HCT116 (cell line): ENCODE measurements around the gene DIP2B.

Experiments
- CBX3 ChIP-seq: IDR thresholded peaks from 2 replicates; pipeline ENCODE4 v1.6.1; 2012; ENCODE audit warnings: low read depth
- CEBPB ChIP-seq: IDR thresholded peaks from 2 replicates; pipeline ENCODE4 v1.6.1; 2012; ENCODE audit warnings: low read depth
- CTCF ChIP-seq, 3 experiments: fragments of 200-600 bp in 1 of 3; sonication (generic) in 1 of 3; IDR thresholded peaks in 2 of 3; conservative IDR thresholded peaks in 1 of 3; 2 replicates each; pipeline ENCODE4 v1.5.1; 2012 to 2017; ENCODE audit warnings: low read depth in 2 of 3, low read length in 2 of 3, antibody characterized with exemption in 1 of 3, borderline replicate concordance in 1 of 3, control low read depth in 1 of 3, mild to moderate bottlenecking in 1 of 3, mixed read lengths in 1 of 3, mixed run types in 1 of 3, moderate library complexity in 1 of 3; ENCODE audit not compliant: insufficient read depth in 1 of 3
- EZH2 ChIP-seq: fragments of 200-600 bp; sonication (generic); IDR thresholded peaks from 2 replicates; pipeline ENCODE4 v1.6.1; 2017; ENCODE audit warnings: antibody characterized with exemption, mixed run types
- EZH2phosphoT487 ChIP-seq: fragments of 200-600 bp; IDR thresholded peaks from 2 replicates; pipeline ENCODE4 v1.6.1; 2018; ENCODE audit warnings: antibody characterized with exemption, borderline replicate concordance
- MAX ChIP-seq: IDR thresholded peaks from 2 replicates; pipeline ENCODE4 v1.6.1; 2012
- POLR2A ChIP-seq: IDR thresholded peaks from 2 replicates; pipeline ENCODE4 v1.7.0; 2011; ENCODE audit warnings: borderline replicate concordance; ENCODE audit not compliant: insufficient read depth, insufficient read length; ENCODE audit errors: extremely low read depth
- POLR2AphosphoS5 ChIP-seq: IDR thresholded peaks from 2 replicates; pipeline ENCODE4 v1.6.1; 2011; ENCODE audit warnings: mild to moderate bottlenecking, low read depth, low read length, moderate library complexity
- SIN3A ChIP-seq: IDR thresholded peaks from 2 replicates; pipeline ENCODE4 v1.6.1; 2012; ENCODE audit warnings: low read depth
- YY1 ChIP-seq: IDR thresholded peaks from 2 replicates; pipeline ENCODE4 v1.6.1; 2011; ENCODE audit warnings: low read length, low read depth, moderate library complexity, mild to moderate bottlenecking; ENCODE audit not compliant: insufficient replicate concordance; ENCODE audit errors: extremely low read depth
- ZNF274 ChIP-seq: fragments of 200-500 bp; sonication (Bioruptor generic); IDR thresholded peaks from 2 replicates; pipeline ENCODE4 v1.6.1; 2014; ENCODE audit warnings: mild to moderate bottlenecking, low read depth, low read length, inconsistent platforms
- TF ChIP-seq, protein P1 (sequence below): IDR thresholded peaks from 2 replicates; pipeline ENCODE4 v1.6.1; 2011; ENCODE audit warnings: mild to moderate bottlenecking, low read length, moderate library complexity; ENCODE audit not compliant: insufficient replicate concordance; ENCODE audit errors: extremely low read depth
- TF ChIP-seq, protein P2 (sequence below): IDR thresholded peaks from 2 replicates; pipeline ENCODE4 v1.6.1; 2012; ENCODE audit warnings: low read depth

GRCh38 chr12:50665609-50666008 is 160.8 kb downstream of the DIP2B start:
- TF ChIP-seq CTCF (IDR thresholded peaks at IDR 0.05 in 2 of 3, conservative IDR thresholded peaks at IDR 0.05 in 1 of 3; ENCODE audit: borderline replicate concordance in 1 of 3, insufficient read depth in 1 of 3, low read depth in 2 of 3, low read length in 2 of 3) (no peak), POLR2A (no peak), POLR2AphosphoS5 (no peak), MAX (no peak), CBX3 (no peak), YY1 (no peak), CEBPB (no peak), EZH2phosphoT487 (no peak), EZH2 (no peak), SIN3A (no peak), ZNF274 (no peak)
- TF ChIP-seq, protein P1, sequence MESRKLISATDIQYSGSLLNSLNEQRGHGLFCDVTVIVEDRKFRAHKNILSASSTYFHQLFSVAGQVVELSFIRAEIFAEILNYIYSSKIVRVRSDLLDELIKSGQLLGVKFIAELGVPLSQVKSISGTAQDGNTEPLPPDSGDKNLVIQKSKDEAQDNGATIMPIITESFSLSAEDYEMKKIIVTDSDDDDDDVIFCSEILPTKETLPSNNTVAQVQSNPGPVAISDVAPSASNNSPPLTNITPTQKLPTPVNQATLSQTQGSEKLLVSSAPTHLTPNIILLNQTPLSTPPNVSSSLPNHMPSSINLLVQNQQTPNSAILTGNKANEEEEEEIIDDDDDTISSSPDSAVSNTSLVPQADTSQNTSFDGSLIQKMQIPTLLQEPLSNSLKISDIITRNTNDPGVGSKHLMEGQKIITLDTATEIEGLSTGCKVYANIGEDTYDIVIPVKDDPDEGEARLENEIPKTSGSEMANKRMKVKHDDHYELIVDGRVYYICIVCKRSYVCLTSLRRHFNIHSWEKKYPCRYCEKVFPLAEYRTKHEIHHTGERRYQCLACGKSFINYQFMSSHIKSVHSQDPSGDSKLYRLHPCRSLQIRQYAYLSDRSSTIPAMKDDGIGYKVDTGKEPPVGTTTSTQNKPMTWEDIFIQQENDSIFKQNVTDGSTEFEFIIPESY = no peak
- TF ChIP-seq, protein P2, sequence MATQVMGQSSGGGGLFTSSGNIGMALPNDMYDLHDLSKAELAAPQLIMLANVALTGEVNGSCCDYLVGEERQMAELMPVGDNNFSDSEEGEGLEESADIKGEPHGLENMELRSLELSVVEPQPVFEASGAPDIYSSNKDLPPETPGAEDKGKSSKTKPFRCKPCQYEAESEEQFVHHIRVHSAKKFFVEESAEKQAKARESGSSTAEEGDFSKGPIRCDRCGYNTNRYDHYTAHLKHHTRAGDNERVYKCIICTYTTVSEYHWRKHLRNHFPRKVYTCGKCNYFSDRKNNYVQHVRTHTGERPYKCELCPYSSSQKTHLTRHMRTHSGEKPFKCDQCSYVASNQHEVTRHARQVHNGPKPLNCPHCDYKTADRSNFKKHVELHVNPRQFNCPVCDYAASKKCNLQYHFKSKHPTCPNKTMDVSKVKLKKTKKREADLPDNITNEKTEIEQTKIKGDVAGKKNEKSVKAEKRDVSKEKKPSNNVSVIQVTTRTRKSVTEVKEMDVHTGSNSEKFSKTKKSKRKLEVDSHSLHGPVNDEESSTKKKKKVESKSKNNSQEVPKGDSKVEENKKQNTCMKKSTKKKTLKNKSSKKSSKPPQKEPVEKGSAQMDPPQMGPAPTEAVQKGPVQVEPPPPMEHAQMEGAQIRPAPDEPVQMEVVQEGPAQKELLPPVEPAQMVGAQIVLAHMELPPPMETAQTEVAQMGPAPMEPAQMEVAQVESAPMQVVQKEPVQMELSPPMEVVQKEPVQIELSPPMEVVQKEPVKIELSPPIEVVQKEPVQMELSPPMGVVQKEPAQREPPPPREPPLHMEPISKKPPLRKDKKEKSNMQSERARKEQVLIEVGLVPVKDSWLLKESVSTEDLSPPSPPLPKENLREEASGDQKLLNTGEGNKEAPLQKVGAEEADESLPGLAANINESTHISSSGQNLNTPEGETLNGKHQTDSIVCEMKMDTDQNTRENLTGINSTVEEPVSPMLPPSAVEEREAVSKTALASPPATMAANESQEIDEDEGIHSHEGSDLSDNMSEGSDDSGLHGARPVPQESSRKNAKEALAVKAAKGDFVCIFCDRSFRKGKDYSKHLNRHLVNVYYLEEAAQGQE = no peak
